HEK293T (cell line): Measurements from ENCODE around the gene TREX2.

ENCODE experiments used
- CTCF ChIA-PET: fragments of 350-600 bp; formaldehyde crosslinking; extraction: SDS; loops from one replicate; lab custom pipeline; 2021; ENCODE audit warnings: antibody characterized with exemption, inconsistent platforms; lab: Yijun Ruan, JAX
- POLR2A ChIA-PET: fragments of 350-600 bp; formaldehyde crosslinking; extraction: SDS; loops from one replicate; lab custom pipeline; 2020; ENCODE audit warnings: antibody characterized with exemption, inconsistent platforms; lab: Yijun Ruan, JAX
- DNase-seq: peaks from one replicate; pipeline ENCODE4 v3.0.0; 2012; ENCODE audit warnings: mixed read lengths; ENCODE audit errors: extremely low spot score
- ARNT ChIP-seq: fragments of 450-650 bp; IDR thresholded peaks from 2 replicates; pipeline ENCODE4 v1.6.1; 2017; ENCODE audit warnings: mild to moderate bottlenecking
- BHLHE40 ChIP-seq: fragments of 450-650 bp; IDR thresholded peaks from 2 replicates; pipeline ENCODE4 v1.6.1; 2016; ENCODE audit warnings: mild to moderate bottlenecking, moderate library complexity, borderline replicate concordance
- CTBP1 ChIP-seq: fragments of 450-650 bp; IDR thresholded peaks from 2 replicates; pipeline ENCODE4 v1.6.1; 2016; ENCODE audit warnings: borderline replicate concordance
- ELF4 ChIP-seq: fragments of 450-650 bp; IDR thresholded peaks from 2 replicates; pipeline ENCODE4 v1.6.1; 2017; ENCODE audit warnings: antibody characterized with exemption
- FOXA1 ChIP-seq: fragments of 450-650 bp; IDR thresholded peaks from 2 replicates; pipeline ENCODE4 v1.6.1; 2016; ENCODE audit warnings: mild to moderate bottlenecking
- FOXK2 ChIP-seq: fragments of 450-650 bp; IDR thresholded peaks from 2 replicates; pipeline ENCODE4 v1.6.1; 2016; ENCODE audit warnings: mild to moderate bottlenecking
- FOXM1 ChIP-seq: fragments of 450-650 bp; IDR thresholded peaks from 2 replicates; pipeline ENCODE4 v1.6.1; 2017; ENCODE audit warnings: mild to moderate bottlenecking, borderline replicate concordance
- HDGF ChIP-seq: fragments of 450-650 bp; IDR thresholded peaks from 2 replicates; pipeline ENCODE4 v1.6.1; 2017; ENCODE audit warnings: antibody characterized with exemption, borderline replicate concordance
- L3MBTL2 ChIP-seq: fragments of 450-650 bp; conservative IDR thresholded peaks from 2 replicates; pipeline ENCODE4 v1.6.1; 2016; ENCODE audit warnings: mild to moderate bottlenecking
- LEF1 ChIP-seq: fragments of 450-650 bp; IDR thresholded peaks from 2 replicates; pipeline ENCODE4 v1.6.1; 2017; ENCODE audit warnings: mild to moderate bottlenecking, borderline replicate concordance
- NFRKB ChIP-seq: fragments of 450-650 bp; IDR thresholded peaks from 2 replicates; pipeline ENCODE4 v1.6.1; 2016; ENCODE audit warnings: mild to moderate bottlenecking, moderate library complexity
- PKNOX1 ChIP-seq: fragments of 450-650 bp; IDR thresholded peaks from 2 replicates; pipeline ENCODE4 v1.6.1; 2016
- SP1 ChIP-seq: fragments of 450-650 bp; IDR thresholded peaks from 2 replicates; pipeline ENCODE4 v1.6.1; 2017
- SUZ12 ChIP-seq: fragments of 450-650 bp; IDR thresholded peaks from 2 replicates; pipeline ENCODE4 v1.6.1; 2016; ENCODE audit warnings: mild to moderate bottlenecking
- TARDBP ChIP-seq: fragments of 450-650 bp; IDR thresholded peaks from 2 replicates; pipeline ENCODE4 v1.6.1; 2016
- ZNF384 ChIP-seq: fragments of 450-650 bp; IDR thresholded peaks from 2 replicates; pipeline ENCODE4 v1.6.1; 2016

The TREX2 gene

GRCh38 chrX:153455571-153455970 is 9.7 kb upstream of the TREX2 start:
- TF ChIP-seq ARNT (no peak), CTBP1 (no peak), FOXK2 (no peak), BHLHE40 (no peak), ELF4 (no peak), NFRKB (no peak), TARDBP (no peak), ZNF384 (no peak), PKNOX1 (no peak), LEF1 (no peak), SUZ12 (no peak), L3MBTL2 (no peak), FOXM1 (no peak), HDGF (no peak), SP1 (no peak), FOXA1 (no peak)
- ChIA-PET POLR2A (no interaction called here), CTCF (no interaction called here)
- no peak for DNase-seq

DNA sequence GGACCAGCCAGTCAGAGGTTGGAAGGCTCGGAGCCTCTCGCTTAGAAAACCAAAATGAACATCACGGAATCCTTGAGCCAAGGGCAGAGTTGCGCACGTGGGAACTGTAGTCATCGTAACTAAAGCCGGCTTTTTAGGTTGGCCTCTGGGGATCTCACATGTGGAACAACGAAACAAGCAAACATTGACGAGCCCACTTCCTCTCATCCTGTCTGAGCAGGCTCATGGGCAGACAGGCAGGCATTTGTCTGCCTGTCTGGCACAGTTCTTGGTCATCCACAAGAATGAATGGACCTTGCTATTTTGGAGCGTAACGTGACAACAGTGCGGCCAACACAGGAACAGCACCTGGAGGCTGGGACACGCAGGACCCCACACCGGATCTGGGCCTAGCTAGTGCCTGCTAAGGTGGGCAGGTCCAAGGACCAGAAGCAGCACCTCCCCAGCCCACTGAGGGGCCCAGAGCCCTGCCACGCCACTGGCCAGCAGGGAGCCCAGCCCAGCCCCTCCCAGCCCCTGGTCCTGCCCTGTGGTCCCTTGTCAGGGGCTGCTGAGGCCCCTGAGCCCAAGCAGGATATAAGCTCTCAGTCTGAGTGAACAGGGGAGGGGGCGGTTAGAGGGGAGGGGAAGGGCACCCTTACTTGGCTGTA is 9.2 kb upstream of the TREX2 start:
- ChIA-PET POLR2A (no interaction called here), CTCF (no interaction called here)
- DNase-seq: no peak
- TF ChIP-seq SP1 (no peak), CTBP1 (no peak), ELF4 (no peak), NFRKB (no peak), HDGF (no peak), FOXK2 (no peak), FOXA1 (no peak), SUZ12 (no peak), TARDBP (no peak), FOXM1 (no peak), PKNOX1 (no peak), BHLHE40 (no peak), L3MBTL2 (no peak), ARNT (no peak), LEF1 (no peak), ZNF384 (no peak)

DNA sequence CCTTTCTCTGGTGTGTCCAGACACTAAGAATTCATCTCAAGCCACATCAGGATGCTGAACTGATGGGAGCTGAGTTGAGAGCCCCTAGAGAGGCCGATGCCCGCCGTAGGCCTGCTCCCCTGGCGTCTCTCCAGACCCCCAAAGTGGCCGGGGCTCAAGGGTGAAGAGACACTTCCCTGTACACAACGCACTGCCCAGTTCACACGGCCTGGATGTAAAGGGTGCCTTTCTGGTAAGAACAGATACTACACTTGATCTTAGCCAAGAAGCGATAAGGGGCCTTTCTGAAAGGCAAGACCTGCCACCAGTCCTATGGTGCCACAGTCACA is 5.1 kb upstream of the TREX2 start:
- TF ChIP-seq LEF1 (no peak), ZNF384 (no peak), BHLHE40 (no peak), HDGF (no peak)
- ChIA-PET CTCF (no interaction called here), POLR2A (no interaction called here)
- no peak for DNase-seq

DNA sequence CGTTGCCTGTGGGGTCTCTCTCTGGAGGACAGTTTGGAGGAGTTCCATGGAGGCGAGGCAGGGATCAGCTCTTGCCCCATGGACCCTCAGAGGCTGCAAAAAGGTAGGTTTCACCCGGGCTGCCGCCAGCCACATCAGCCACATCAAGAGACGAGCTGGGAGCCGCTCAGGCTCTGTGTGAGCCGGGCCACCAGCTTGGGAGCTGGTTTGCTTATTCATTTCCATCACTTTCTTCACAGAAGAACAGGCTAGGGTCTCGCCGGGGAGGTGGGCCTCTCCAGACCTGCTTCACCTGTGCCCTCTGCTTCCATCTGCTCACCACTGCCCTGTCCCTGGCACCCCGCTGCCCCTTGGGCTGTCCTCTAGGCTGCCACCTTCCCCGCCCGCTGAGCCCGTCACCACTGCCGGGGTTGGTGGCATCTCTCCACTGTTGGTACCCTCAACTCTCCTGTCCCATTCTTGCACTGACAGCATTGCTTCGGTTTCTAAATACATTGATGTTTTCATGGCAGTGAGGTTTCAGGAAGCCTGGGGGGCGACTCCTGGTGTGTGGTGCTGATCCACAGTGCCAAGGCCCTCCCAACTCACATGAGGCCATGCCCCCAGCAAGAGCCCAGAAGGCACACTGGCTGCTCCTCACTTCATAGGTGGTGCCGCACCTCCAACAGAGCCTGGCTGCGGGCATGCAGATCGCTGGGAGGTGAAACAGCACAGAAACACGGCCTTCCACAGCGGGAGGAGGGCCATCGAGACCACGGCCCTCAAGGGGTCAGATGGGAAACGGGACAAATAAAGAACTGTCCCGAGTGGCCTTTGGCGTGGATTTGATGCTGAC is 4.5 kb upstream of the TREX2 start:
- ChIA-PET POLR2A (no interaction called here), CTCF (no interaction called here)
- DNase-seq: no peak
- no peak for TF ChIP-seq SUZ12
- no peak for TF ChIP-seq LEF1
- no peak for TF ChIP-seq FOXA1
- no peak for TF ChIP-seq ZNF384
- TF ChIP-seq TARDBP: no peak
- TF ChIP-seq FOXK2: no peak
- TF ChIP-seq BHLHE40: no peak
- TF ChIP-seq ELF4: no peak
- no peak for TF ChIP-seq PKNOX1
- TF ChIP-seq HDGF: no peak

- CTCF ChIA-PET: no interaction called here
- DNase-seq: no peak
- TF ChIP-seq PKNOX1 (no peak), FOXA1 (no peak), FOXM1 (no peak), BHLHE40 (no peak), ARNT (no peak), SUZ12 (no peak), LEF1 (no peak), NFRKB (no peak), L3MBTL2 (no peak)
- POLR2A ChIA-PET: no interaction called here
Observed at GRCh38 chrX:153449368-153450113, 3.7 kb upstream of the TREX2 start.
